ENCODE data around the gene VANGL1. TPM values are rescaled to one million over a fixed set of nuclear protein-coding genes. Genes with fewer than 3 reads are reported as not detected.

Gene VANGL1
- 12.7 and 12.9 TPM in 2 replicates for total RNA-seq

DNA sequence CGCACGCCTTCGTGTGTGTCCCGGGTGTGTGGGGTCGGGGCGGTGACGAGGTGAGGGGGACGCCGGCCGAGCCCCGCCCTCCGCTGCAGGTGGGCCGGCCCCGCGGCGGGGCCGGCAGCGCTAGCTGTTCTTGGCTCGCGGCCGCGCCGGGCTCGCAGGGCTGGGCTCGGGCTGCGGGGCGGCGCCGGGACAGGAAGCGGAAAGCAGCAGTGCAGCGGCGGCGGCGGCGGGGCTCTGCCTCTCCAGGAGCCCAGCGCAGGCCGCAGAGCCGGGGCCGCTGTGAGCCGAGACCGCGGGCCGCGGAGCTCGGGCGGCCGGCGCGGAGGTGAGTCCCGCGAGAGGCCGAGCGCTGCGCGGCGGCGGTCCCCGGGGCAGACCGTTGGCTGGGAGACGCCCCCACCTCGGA is at the start of gene VANGL1:
Gene VANGL1, plus strand, starts transcription at position 209 of the 406 bp plus-strand sequence. CDS start 9,444 bp downstream, outside the sequence.

Other genes with a start within 250 kb of the VANGL1 start
- gene CASQ2, start 126.7 kb downstream of the VANGL1 start, total RNA-seq, result not detected in 2 replicates
- not detected in 2 replicates for gene NHLH2, start 199.2 kb downstream of the VANGL1 start, total RNA-seq